Nephron (organoid): ENCODE results near the gene NAP1L5.
A peak's percentile ranks its signal among the peaks of the same experiment; 100 is the strongest.

Source experiments
- H3K27ac Mint-ChIP-seq, 3 experiments: 2 replicates each; pipeline ENCODE4 v1.8.0; 2020; ENCODE audit warnings: mixed read lengths in 3 of 3, mild to moderate bottlenecking in 2 of 3, moderate library complexity in 1 of 3
- H3K27me3 Mint-ChIP-seq: 2 replicates; pipeline ENCODE4 v1.8.0; 2021; ENCODE audit warnings: low read depth, mild to moderate bottlenecking, moderate library complexity, mixed read lengths
- H3K36me3 Mint-ChIP-seq: 2 replicates; pipeline ENCODE4 v1.8.0; 2020; ENCODE audit warnings: low read depth, mixed read lengths
- H3K4me1 Mint-ChIP-seq: 2 replicates; pipeline ENCODE4 v1.8.0; 2020; ENCODE audit warnings: mixed read lengths
- H3K4me3 Mint-ChIP-seq, 3 experiments: 2 replicates each; pipeline ENCODE4 v1.8.0; 2020; ENCODE audit warnings: mild to moderate bottlenecking in 3 of 3, mixed read lengths in 3 of 3, moderate library complexity in 2 of 3
- H3K9me3 Mint-ChIP-seq: 2 replicates; pipeline ENCODE4 v1.8.0; 2020; ENCODE audit warnings: mixed read lengths
- TF ChIP-seq, protein P1 (sequence below), 3 experiments: fragments of 200-600 bp; sonication (generic); IDR thresholded peaks; one replicate each; pipeline ENCODE4 v1.5.0; 2021; ENCODE audit warnings: antibody characterized with exemption in 3 of 3; ENCODE audit not compliant: unreplicated experiment in 3 of 3

Gene NAP1L5

DNA sequence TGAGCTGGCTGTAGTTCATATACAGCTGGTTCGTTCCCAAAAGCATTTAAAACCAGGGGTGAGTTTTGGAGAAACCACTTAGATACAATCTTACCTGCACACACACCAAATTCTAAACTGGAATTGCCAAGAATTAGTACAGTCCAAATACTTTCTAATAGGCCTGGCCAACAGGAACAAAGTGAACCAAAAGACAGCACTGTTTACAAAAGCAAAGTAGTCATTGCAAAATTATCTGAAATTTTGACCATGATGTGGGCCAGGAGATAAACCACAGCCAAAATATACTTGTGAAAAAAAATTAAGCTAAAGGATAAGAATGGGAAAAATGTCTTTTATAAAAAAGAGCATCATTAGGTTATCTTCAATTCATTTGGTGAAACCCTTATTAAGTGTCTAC, 37.9 kb upstream of the NAP1L5 start:
- peaks cover 42% of the 10 kb centered on the region for H3K4me1 Mint-ChIP-seq

DNA sequence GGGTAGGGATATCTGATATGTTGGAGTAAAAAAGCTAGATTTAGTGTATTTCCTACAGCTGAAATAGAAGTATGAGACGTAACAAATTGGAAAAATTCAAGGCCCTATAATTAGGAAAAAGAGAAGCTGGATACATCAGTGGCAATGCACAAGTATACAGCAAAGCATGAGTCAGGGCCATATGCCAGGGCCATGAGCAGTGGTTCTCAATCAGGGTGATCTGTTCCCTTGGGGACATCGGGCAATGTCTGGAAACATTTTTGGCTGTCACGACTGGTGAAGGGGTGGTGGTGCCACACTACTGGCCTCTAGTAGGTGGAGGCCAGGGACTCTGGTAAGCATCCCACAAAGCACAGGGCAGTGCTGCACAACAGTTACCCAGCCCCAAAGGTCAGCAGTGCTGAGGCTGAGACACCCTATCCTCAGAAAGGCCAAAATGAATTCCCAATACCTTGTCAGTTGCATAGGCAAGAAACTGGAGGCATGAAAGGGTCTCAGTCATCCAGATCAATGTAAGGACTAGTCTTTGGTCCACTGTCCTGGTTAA, 36.8 kb upstream of the NAP1L5 start:
- Mint-ChIP-seq H3K9me3 (no peaks in the 10 kb centered on the region), H3K36me3 (peaks cover 63% of the 10 kb centered on the region), H3K27me3 (no peaks in the 10 kb centered on the region), H3K4me1 (peaks cover 36% of the 10 kb centered on the region), H3K4me3 (no peak overlapping the region), H3K27ac (peak overlapping the region in 1 of 3 experiments; percentile 27)
- TF ChIP-seq, protein P1, sequence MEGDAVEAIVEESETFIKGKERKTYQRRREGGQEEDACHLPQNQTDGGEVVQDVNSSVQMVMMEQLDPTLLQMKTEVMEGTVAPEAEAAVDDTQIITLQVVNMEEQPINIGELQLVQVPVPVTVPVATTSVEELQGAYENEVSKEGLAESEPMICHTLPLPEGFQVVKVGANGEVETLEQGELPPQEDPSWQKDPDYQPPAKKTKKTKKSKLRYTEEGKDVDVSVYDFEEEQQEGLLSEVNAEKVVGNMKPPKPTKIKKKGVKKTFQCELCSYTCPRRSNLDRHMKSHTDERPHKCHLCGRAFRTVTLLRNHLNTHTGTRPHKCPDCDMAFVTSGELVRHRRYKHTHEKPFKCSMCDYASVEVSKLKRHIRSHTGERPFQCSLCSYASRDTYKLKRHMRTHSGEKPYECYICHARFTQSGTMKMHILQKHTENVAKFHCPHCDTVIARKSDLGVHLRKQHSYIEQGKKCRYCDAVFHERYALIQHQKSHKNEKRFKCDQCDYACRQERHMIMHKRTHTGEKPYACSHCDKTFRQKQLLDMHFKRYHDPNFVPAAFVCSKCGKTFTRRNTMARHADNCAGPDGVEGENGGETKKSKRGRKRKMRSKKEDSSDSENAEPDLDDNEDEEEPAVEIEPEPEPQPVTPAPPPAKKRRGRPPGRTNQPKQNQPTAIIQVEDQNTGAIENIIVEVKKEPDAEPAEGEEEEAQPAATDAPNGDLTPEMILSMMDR (IDR thresholded peaks at IDR 0.05; ENCODE audit: unreplicated experiment in 3 of 3), result no peak

More for the DNA sequence above, 37.9 kb upstream of the NAP1L5 start:
- Mint-ChIP-seq H3K27ac (no peak overlapping the region), H3K27me3 (no peaks in the 10 kb centered on the region), H3K4me3 (no peak overlapping the region), H3K36me3 (peaks cover 66% of the 10 kb centered on the region), H3K9me3 (no peaks in the 10 kb centered on the region)
- TF ChIP-seq, protein P1 (IDR thresholded peaks at IDR 0.05; ENCODE audit: unreplicated experiment in 3 of 3), result no peak

DNA sequence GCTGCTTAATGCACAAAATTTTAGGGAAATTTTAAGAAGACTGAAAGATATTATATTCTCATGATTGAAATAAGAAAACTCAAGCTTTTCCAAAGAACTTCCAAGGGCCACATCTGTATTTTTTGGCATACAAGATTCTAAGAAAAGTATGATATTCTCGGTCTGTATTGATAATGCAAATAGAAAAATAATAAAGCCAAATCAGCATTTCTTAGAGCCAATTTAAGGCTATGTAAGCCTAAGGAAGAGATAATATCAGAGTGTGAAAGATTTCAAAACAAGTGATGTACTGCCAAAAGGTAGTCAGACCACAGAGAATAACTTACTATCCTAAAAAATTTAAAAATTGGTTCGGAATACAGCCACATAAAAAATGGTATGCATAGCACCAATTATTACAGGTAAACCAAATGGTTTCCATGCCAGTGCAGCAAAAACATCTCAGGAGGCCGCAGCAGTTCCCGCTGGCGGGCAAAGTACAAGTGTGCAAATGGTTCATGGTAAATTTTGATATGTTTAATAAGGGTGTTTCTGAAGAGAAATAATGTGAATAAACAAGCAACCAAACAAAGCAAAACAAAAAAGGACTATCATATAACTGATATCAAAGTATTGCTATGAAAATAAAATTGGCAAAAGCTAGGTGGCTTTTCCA, 35.2 kb upstream of the NAP1L5 start:
- peaks cover 25% of the 10 kb centered on the region for H3K4me1 Mint-ChIP-seq
- H3K36me3 Mint-ChIP-seq, result peaks cover 67% of the 10 kb centered on the region
- H3K27me3 Mint-ChIP-seq, result no peaks in the 10 kb centered on the region
- H3K4me3 Mint-ChIP-seq, result no peak overlapping the region
- H3K9me3 Mint-ChIP-seq, result no peaks in the 10 kb centered on the region
- H3K27ac Mint-ChIP-seq, result no peak overlapping the region
- TF ChIP-seq, protein P1 (IDR thresholded peaks at IDR 0.05; ENCODE audit: unreplicated experiment in 3 of 3), result no peak

DNA sequence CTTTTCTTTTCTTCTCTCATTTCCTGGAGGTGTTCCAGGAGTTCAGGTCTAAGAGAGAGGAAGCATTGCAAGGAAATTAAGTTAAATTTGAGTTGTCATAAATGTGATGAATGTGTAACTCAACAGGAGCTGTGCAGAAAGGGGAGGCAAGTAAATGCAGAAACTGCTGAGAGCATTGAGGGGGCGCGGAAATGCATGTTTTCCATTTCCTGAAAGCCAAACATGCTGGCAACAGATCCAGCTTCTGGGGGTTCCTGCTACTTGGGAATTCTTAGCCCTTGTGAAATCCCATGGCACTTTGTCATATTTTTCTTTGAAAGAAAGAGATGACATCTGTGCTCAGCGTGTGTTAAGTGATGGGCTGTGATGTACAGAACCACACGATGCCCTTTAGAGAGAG, 33.8 kb upstream of the NAP1L5 start:
- peaks cover 11% of the 10 kb centered on the region for H3K4me1 Mint-ChIP-seq
- no peaks in the 10 kb centered on the region for H3K27me3 Mint-ChIP-seq
- TF ChIP-seq, protein P1 (IDR thresholded peaks at IDR 0.05; ENCODE audit: unreplicated experiment in 3 of 3), result no peak
- no peak overlapping the region for H3K27ac Mint-ChIP-seq
- H3K9me3 Mint-ChIP-seq, result no peaks in the 10 kb centered on the region
- H3K4me3 Mint-ChIP-seq, result no peak overlapping the region
- H3K36me3 Mint-ChIP-seq, result peaks cover 73% of the 10 kb centered on the region

DNA sequence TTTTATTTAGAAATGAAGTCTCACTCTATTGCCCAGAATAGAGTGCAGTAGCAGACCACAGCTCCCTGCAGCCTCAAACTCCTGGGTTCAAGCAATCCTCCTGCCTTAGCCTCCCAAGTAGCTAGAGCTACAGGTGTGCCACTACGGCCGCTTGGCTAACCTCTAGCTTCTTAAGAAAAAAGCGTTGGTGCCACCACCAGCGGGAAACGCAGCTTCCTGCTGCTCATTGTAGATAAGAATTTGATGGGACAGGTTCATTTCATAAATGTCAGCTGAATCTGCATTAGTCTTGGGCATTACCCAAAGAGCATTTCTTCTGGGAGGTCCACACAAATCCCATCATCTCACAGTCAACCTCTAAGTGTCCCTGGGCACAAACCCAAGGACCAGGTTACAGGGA, 33.2 kb upstream of the NAP1L5 start:
- peaks cover 5% of the 10 kb centered on the region for H3K4me1 Mint-ChIP-seq
- no peaks in the 10 kb centered on the region for H3K27me3 Mint-ChIP-seq
- no peaks in the 10 kb centered on the region for H3K9me3 Mint-ChIP-seq
- H3K4me3 Mint-ChIP-seq, result no peak overlapping the region
- peaks cover 73% of the 10 kb centered on the region for H3K36me3 Mint-ChIP-seq
- H3K27ac Mint-ChIP-seq, result no peak overlapping the region
- TF ChIP-seq, protein P1 (IDR thresholded peaks at IDR 0.05; ENCODE audit: unreplicated experiment in 3 of 3), result no peak
